Left colon (tissue), 2 donors: ENCODE results near the gene SPRR2E. TPM values are rescaled to one million over a fixed set of nuclear protein-coding genes. Genes with fewer than 3 reads are reported as not detected.
"Not testable (repeated sequence)": the region's sequence is repeated elsewhere in the genome, so short reads cannot be mapped to it uniquely, and the experiment has no call there.

ENCODE experiments used
- ATAC-seq: fragments of 200-7000 bp; cut with Tn5 transposase; one replicate; pipeline ENCODE4 v1.9.1; 2020; ENCODE audit warnings: mild to moderate bottlenecking, moderate library complexity
- DNase-seq, 2 donors: peaks; one replicate each; pipeline ENCODE4 v3.0.0-alpha.2; 2020
- intact Hi-C, 2 donors: fragments of 100-400 bp; cut with DNase I in 1 of 2; cut with micrococcal nuclease in 1 of 2; formaldehyde crosslinking; loops; one replicate each; pipeline versions ENCODE4 v1.11.2 to v1.14.0; 2022; cut with DNase I, micrococcal nuclease
- total RNA-seq, 2 donors: library from RNA; stranded (reverse); fragmentation: NEBNext Ultra II Directional; extraction: Animal tissue kit (Norgen Biotek cat#: 25700); gene quantifications; one replicate each; pipeline ENCODE4 v1.2.1, GENCODE V29; 2021
- donor health status: DM: no; HTN: no; CAD: no.
- donor health status: DM: yes; HTN: yes; CAD: no.

The SPRR2E gene
- total RNA-seq, 2 donors from 2014 or later = not detected

DNA sequence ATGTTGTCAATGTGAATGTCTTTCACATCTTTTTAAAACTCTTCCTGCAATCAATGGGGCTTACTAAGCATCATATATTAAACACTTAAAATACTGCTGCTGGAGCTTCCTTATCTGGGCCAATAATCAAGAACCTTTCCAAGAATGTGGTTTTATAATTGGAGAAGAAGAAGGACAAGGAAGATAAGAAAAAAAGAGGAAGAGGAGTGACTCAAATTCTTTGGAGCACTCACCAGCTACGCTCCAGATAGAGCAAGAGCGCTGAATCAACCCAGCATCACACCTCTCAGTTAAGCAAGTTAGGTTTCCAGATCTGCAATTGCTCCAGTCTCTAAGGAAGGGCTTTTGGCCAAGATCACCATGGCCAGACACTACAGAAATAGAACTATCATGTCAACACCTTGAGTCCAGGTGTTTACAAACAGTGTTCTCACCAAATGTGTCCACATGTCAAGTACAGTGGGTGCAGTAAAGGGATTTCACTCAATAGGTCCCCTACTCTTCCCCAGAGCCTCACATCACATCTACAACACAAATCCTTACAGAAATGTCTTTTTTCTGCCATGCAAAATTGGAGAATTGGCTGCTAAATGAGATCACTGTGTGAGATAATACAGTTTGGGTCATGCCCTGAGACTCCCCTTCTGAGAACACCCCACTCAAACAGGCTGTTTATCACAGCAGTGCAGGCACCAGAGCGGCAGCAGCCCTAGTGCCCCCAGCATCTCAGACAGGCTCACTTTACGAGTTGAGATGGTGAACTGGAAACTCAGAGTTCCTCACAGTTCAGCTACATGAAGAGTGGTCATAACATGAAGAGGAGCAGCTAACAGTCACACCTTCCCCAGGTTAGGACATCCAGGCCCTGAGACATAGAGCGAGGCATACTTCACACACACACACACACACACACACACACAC lies 21.3 kb downstream of the SPRR2E start:
- DNase-seq = no peak
- ATAC-seq = no peak
- intact Hi-C loops = no loop called here

GRCh38 chr1:153071511-153071910 lies 22.8 kb downstream of the SPRR2E start, which contains the start of gene SPRR2B:
SPRR2B (minus strand) TSS chr1:153071611; CDS start chr1:153070839, 772 bp downstream.
- no peak for DNase-seq
- intact Hi-C loops = no loop called here
- no peak for ATAC-seq

- DNase-seq = no peak
- intact Hi-C loops = no loop called here
- no peak for ATAC-seq
Measured at GRCh38 chr1:153070243-153070642, 24.1 kb downstream of the SPRR2E start.

GRCh38 chr1:153058826-153059784 lies 35.2 kb downstream of the SPRR2E start:
- DNase-seq = no peak
- intact Hi-C loops = no loop called here
- no peak for ATAC-seq

- DNase-seq (no peak), ATAC-seq (no peak)
- intact Hi-C loops = no loop called here
Measured at GRCh38 chr1:153058154-153058553, 36.2 kb downstream of the SPRR2E start.

DNA sequence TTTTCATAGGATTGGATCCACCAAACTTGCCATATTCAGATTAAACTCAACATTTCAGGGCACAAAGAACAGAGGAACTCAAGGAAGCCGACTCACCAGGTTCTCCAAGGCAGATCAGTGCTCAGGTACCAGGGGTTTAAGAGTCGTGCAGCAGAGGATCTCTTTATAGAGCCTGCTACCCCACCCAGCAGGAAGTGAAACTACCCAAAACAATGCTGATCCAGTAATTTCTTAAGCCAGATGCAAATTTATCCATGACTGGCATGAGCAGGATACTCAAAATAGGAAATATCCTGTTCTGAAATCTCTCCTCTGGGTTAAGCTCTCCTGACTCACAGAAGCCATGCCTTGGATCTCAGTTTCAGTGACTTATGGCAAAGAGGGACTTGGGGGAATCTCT lies 37.0 kb downstream of the SPRR2E start, which contains the start of gene SPRR2A:
Gene SPRR2A, minus strand, starts transcription at position 138 of the 400 bp plus-strand sequence. CDS start 777 bp downstream, outside the sequence.
- ATAC-seq (no peak), DNase-seq (no peak)
- intact Hi-C loops = no loop called here

DNA sequence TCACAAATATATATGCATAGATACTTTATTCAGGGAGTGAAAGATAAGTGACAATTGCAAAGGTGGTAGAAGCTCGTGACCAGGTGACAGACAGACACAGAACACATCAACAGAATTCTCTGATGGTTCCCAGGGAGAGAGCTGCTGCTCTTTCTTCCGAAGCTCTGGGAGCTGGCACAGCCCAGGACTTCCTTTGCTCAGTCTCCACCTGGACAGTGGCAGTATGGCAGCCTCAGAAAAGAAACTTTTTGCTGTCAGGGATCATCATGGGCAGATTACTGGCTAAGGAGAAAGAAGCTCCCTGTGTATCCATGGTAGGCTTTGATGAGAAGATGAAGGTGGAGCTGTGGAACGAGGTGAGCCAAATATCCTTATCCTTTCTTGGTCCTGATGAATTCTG lies 38.2 kb downstream of the SPRR2E start:
- DNase-seq, intact Hi-C loops, ATAC-seq: not testable (repeated sequence)

- DNase-seq (no peak), ATAC-seq (no peak)
- intact Hi-C loops = no loop called here
Measured at GRCh38 chr1:153049211-153049610, 45.1 kb downstream of the SPRR2E start.

Other genes starting within 250 kb of the SPRR2E start
- gene LCE7A, start 234.5 kb downstream of the SPRR2E start, total RNA-seq = not detected
- not detected for gene SMCP, start 216.2 kb downstream of the SPRR2E start, total RNA-seq
- gene IVL, start 186.0 kb downstream of the SPRR2E start, total RNA-seq = not detected
- gene SPRR5, start 147.3 kb downstream of the SPRR2E start, total RNA-seq = not detected
- gene SPRR4, start 123.9 kb downstream of the SPRR2E start, total RNA-seq = not detected
- not detected for gene SPRR1A, start 110.4 kb downstream of the SPRR2E start, total RNA-seq
- gene SPRR3, start 92.8 kb downstream of the SPRR2E start, total RNA-seq = not detected
- gene SPRR1B, start 63.3 kb downstream of the SPRR2E start, total RNA-seq = not detected
- not detected for gene SPRR2D, start 53.4 kb downstream of the SPRR2E start, total RNA-seq
- gene SPRR2A, start 37.0 kb downstream of the SPRR2E start, total RNA-seq = not detected
- gene SPRR2B, start 22.9 kb downstream of the SPRR2E start, total RNA-seq = not detected
- gene SPRR2F, start 19.0 kb upstream of the SPRR2E start, total RNA-seq = not detected
- not detected for gene SPRR2G, start 56.4 kb upstream of the SPRR2E start, total RNA-seq
- gene LELP1, start 108.9 kb upstream of the SPRR2E start, total RNA-seq = not detected
- gene PRR9, start 123.1 kb upstream of the SPRR2E start, total RNA-seq = not detected
- gene LORICRIN, start 165.2 kb upstream of the SPRR2E start, total RNA-seq = not detected
- not detected for gene PGLYRP3, start 218.4 kb upstream of the SPRR2E start, total RNA-seq